Gastroesophageal sphincter (tissue), 3 donors: ENCODE results near the gene KLHL41.
"Not testable (repeated sequence)": the region's sequence is repeated elsewhere in the genome, so short reads cannot be mapped to it uniquely, and the experiment has no call there.

Experiments used
- CTCF ChIP-seq, 4 experiments: fragments of 200-600 bp in 2 of 4; fragments of 450-650 bp in 2 of 4; sonication (generic) in 1 of 4; IDR thresholded peaks; one replicate each; pipeline ENCODE4 v1.5.1; 2017 to 2019; ENCODE audit warnings: antibody characterized with exemption in 4 of 4, mild to moderate bottlenecking in 2 of 4, moderate library complexity in 2 of 4
- EP300 ChIP-seq: sonication (generic); formaldehyde crosslinking; IDR thresholded peaks from one replicate; pipeline ENCODE4 v1.6.1; 2017; ENCODE audit warnings: antibody characterized with exemption, mild to moderate bottlenecking

- not testable (repeated sequence) for TF ChIP-seq CTCF (IDR thresholded peaks at IDR 0.05); EP300
Measured at GRCh38 chr2:169562084-169562483, 52.6 kb downstream of the KLHL41 start.
